Loucy (cell line): ENCODE data around the gene C3orf70.

Experiments used
- H2AFZ ChIP-seq: fragments of 200-600 bp; sonication (generic); 2 replicates; pipeline ENCODE4 v1.6.0; 2016; ENCODE audit warnings: antibody characterized with exemption, mild to moderate bottlenecking, low read length, moderate library complexity
- H3F3A ChIP-seq: fragments of 200-600 bp; 2 replicates; pipeline ENCODE4 v1.6.0; 2016; ENCODE audit warnings: antibody characterized with exemption, low read depth, mild to moderate bottlenecking
- H3K27me3 ChIP-seq: fragments of 200-600 bp; sonication (generic); 2 replicates; pipeline ENCODE4 v1.6.1; 2014; ENCODE audit warnings: low read length, mild to moderate bottlenecking; ENCODE audit not compliant: insufficient read depth, poor library complexity, severe bottlenecking
- H3K36me3 ChIP-seq: fragments of 200-600 bp; sonication (generic); 2 replicates; pipeline ENCODE4 v1.6.1; 2016; ENCODE audit warnings: low read length; ENCODE audit not compliant: insufficient read depth
- H3K4me1 ChIP-seq: fragments of 200-600 bp; sonication (generic); 2 replicates; pipeline ENCODE4 v1.5.1; 2014; ENCODE audit warnings: low read length, mild to moderate bottlenecking; ENCODE audit not compliant: insufficient read depth, poor library complexity, severe bottlenecking
- H3K4me2 ChIP-seq: fragments of 200-600 bp; sonication (generic); 2 replicates; pipeline ENCODE4 v1.6.0; 2014; ENCODE audit warnings: antibody characterized with exemption, low read length, low read depth, mild to moderate bottlenecking; ENCODE audit not compliant: poor library complexity, severe bottlenecking
- H3K4me3 ChIP-seq: fragments of 200-600 bp; sonication (generic); 2 replicates; pipeline ENCODE4 v1.5.1; 2014; ENCODE audit warnings: low read length, mild to moderate bottlenecking, mixed read lengths; ENCODE audit not compliant: poor library complexity, severe bottlenecking
- H3K79me2 ChIP-seq: fragments of 200-600 bp; sonication (generic); 2 replicates; pipeline ENCODE4 v1.6.1; 2014; ENCODE audit warnings: low read length; ENCODE audit not compliant: insufficient read depth
- H3K9ac ChIP-seq: fragments of 200-600 bp; sonication (generic); 2 replicates; pipeline ENCODE4 v1.6.0; 2014; ENCODE audit warnings: mild to moderate bottlenecking, low read depth, low read length, moderate library complexity; ENCODE audit not compliant: poor library complexity, severe bottlenecking
- H3K9me2 ChIP-seq: fragments of 200-600 bp; sonication (generic); replicated peaks from 2 replicates; pipeline ENCODE4 v1.6.1; 2016; ENCODE audit warnings: low read depth, low read length, mixed read lengths
- H3K9me3 ChIP-seq: fragments of 200-600 bp; sonication (generic); 2 replicates; pipeline ENCODE4 v1.6.1; 2014; ENCODE audit warnings: mild to moderate bottlenecking, antibody characterized with exemption, low read length, low read depth; ENCODE audit not compliant: insufficient read depth
- H4K20me1 ChIP-seq: fragments of 200-600 bp; sonication (generic); 2 replicates; pipeline ENCODE4 v1.6.0; 2014; ENCODE audit warnings: antibody characterized with exemption, low read length, mild to moderate bottlenecking; ENCODE audit not compliant: insufficient read depth, poor library complexity, severe bottlenecking
- EZH2phosphoT487 ChIP-seq: fragments of 200-600 bp; IDR thresholded peaks from 2 replicates; pipeline ENCODE4 v1.6.1; 2018; ENCODE audit warnings: antibody characterized with exemption, mild to moderate bottlenecking, moderate library complexity, borderline replicate concordance
- TF ChIP-seq, protein P1 (sequence below): fragments of 200-600 bp; sonication (generic); conservative IDR thresholded peaks from 2 replicates; pipeline ENCODE4 v1.5.1; 2014; ENCODE audit warnings: mild to moderate bottlenecking, antibody characterized with exemption, low read length

The C3orf70 gene

DNA sequence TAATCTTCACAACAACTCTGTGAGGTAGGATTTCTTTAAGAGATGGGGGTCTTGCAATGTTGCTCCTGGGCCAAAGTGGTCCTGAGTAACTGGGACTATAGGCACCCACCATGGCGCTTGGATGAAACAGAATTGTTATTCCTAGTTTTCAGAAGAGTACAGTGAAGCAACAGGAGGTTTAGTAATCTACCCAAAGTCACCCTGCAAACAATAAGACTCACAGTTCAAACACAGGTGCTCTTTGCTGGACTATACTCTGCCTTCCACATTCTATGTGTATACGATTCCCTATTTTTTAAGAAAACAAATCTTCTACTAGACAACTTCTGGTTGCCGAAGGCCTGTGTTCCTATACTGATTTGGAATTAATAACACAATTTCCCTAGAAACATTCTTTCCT is 8.1 kb downstream of the C3orf70 start:
- H3K4me2 ChIP-seq, result no peak overlapping the region
- H3K4me1 ChIP-seq, result no peaks in the 10 kb centered on the region
- no peaks in the 10 kb centered on the region for H3K36me3 ChIP-seq
- H4K20me1 ChIP-seq, result no peaks in the 10 kb centered on the region
- no peaks in the 10 kb centered on the region for H3F3A ChIP-seq
- no peaks in the 10 kb centered on the region for H3K9me3 ChIP-seq
- no peaks in the 10 kb centered on the region for H3K9me2 ChIP-seq
- no peaks in the 10 kb centered on the region for H3K27me3 ChIP-seq
- H2AFZ ChIP-seq, result no peak overlapping the region
- no peak overlapping the region for H3K4me3 ChIP-seq
- no peaks in the 10 kb centered on the region for H3K79me2 ChIP-seq
- no peak for TF ChIP-seq EZH2phosphoT487
- TF ChIP-seq, protein P1, sequence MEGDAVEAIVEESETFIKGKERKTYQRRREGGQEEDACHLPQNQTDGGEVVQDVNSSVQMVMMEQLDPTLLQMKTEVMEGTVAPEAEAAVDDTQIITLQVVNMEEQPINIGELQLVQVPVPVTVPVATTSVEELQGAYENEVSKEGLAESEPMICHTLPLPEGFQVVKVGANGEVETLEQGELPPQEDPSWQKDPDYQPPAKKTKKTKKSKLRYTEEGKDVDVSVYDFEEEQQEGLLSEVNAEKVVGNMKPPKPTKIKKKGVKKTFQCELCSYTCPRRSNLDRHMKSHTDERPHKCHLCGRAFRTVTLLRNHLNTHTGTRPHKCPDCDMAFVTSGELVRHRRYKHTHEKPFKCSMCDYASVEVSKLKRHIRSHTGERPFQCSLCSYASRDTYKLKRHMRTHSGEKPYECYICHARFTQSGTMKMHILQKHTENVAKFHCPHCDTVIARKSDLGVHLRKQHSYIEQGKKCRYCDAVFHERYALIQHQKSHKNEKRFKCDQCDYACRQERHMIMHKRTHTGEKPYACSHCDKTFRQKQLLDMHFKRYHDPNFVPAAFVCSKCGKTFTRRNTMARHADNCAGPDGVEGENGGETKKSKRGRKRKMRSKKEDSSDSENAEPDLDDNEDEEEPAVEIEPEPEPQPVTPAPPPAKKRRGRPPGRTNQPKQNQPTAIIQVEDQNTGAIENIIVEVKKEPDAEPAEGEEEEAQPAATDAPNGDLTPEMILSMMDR, result no peak
- no peak overlapping the region for H3K9ac ChIP-seq

DNA sequence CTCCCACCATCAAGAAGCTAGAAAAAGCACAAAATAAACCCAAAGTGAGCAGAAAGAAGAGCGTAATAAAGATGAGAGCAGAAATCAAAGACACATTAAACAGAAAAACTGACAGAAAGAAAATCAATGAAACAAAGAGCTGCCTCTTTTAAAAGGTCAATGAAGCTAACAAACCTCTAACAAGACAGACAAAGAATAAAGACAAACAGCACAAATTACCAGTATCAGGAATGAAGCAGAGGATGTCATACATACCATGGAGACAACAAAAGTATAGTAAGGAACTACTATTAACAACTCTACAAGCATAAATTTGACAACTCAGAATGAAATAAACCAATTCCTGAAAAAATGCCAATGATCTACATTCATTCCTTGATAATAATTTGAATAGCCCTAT is 15.0 kb downstream of the C3orf70 start:
- H3K9me3 ChIP-seq, result no peaks in the 10 kb centered on the region
- H3K36me3 ChIP-seq, result no peaks in the 10 kb centered on the region
- H3K4me3 ChIP-seq, result no peak overlapping the region
- H3K9ac ChIP-seq, result no peak overlapping the region
- H2AFZ ChIP-seq, result no peak overlapping the region
- no peaks in the 10 kb centered on the region for H3K27me3 ChIP-seq
- no peaks in the 10 kb centered on the region for H3F3A ChIP-seq
- H3K79me2 ChIP-seq, result no peaks in the 10 kb centered on the region
- no peaks in the 10 kb centered on the region for H4K20me1 ChIP-seq
- TF ChIP-seq EZH2phosphoT487, result no peak
- TF ChIP-seq, protein P1, result no peak
- no peaks in the 10 kb centered on the region for H3K9me2 ChIP-seq
- H3K4me1 ChIP-seq, result no peaks in the 10 kb centered on the region
- no peak overlapping the region for H3K4me2 ChIP-seq

DNA sequence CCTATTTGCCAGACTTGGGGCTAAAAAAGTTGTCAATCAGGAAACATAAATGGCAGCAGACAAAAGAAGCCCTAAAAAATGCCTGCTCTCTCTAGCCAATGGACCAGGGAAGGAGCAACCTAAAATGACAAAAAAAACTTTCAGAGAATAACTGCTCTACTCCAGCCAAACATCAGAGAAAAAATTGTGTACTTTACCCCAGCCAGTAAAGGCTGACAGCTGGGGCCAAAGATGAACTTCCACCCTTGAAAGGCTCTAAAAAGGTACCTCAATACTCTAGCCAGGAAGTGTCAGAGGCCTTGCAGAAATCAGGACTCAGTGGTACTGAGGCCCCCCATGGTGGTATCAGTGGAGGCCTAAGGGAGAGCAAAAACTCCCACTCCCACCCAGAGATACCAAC is 18.4 kb downstream of the C3orf70 start:
- no peak for TF ChIP-seq EZH2phosphoT487
- TF ChIP-seq, protein P1, result no peak
- no peak overlapping the region for H2AFZ ChIP-seq
- no peak overlapping the region for H3K4me3 ChIP-seq
- no peaks in the 10 kb centered on the region for H3K79me2 ChIP-seq
- no peaks in the 10 kb centered on the region for H3K4me1 ChIP-seq
- H3K36me3 ChIP-seq, result no peaks in the 10 kb centered on the region
- H3F3A ChIP-seq, result no peaks in the 10 kb centered on the region
- no peak overlapping the region for H3K9ac ChIP-seq
- no peak overlapping the region for H3K4me2 ChIP-seq
- no peaks in the 10 kb centered on the region for H4K20me1 ChIP-seq
- H3K9me2 ChIP-seq, result no peaks in the 10 kb centered on the region
- H3K27me3 ChIP-seq, result no peaks in the 10 kb centered on the region
- H3K9me3 ChIP-seq, result no peaks in the 10 kb centered on the region
